ENCODE results near the gene TSPAN3.

The TSPAN3 gene

DNA sequence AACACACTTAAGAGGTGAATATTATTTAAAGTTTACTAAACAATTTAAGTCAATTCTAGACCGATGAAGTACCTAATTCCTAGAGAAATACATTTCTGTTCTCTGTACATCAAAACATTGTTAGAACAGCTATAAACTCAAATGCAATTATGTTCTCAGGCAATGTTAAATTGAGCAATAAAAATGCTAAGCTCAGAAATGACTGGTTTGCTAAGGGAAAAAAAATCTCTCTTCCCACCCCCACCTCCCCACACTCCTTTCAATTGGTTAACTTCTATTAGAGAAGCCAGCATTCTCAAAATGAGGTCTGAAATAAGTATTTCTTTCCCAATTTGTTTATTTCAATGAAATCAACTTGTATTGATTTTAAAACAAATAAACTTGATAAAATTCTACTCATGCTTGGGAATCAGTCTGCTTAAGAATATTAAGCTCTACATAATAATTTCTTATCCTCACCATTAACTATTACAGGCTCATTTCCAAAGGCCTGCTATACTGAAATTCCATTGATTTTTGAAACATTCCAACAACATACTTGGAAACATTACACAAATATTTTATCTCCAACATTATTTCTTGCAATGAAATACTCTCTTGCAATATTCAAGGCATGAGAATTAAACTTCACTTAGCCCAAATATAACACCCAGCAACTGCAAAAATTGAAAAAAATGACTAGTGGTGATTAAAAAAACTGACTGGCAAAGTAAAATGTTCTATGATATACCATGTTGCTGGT, 22.6 kb downstream of the TSPAN3 start:
- DNase-seq: no peak
- H3K4ac ChIP-seq (ENCODE audit: low read depth, low read length): no peak overlapping the region
- H2BK5ac ChIP-seq (ENCODE audit: low read length): no peak overlapping the region
- H2BK120ac ChIP-seq (ENCODE audit: low read depth, low read length): no peak overlapping the region
- no peak overlapping the region for H3K56ac ChIP-seq (ENCODE audit: low read length)
- H4K5ac ChIP-seq (ENCODE audit: low read length): no peak overlapping the region
- H3K23ac ChIP-seq (ENCODE audit: low read length): no peak overlapping the region
- H3K9ac ChIP-seq (ENCODE audit: low read length): no peak overlapping the region
- no peak overlapping the region for H4K8ac ChIP-seq (ENCODE audit: low read depth, low read length)
- no peaks in the 10 kb centered on the region for H3K79me2 ChIP-seq (ENCODE audit: control insufficient read depth, insufficient read depth, low read length)
- H3K36me3 ChIP-seq (ENCODE audit: control insufficient read depth, insufficient read depth, low read length): peaks cover 8% of the 10 kb centered on the region
- H3K4me3 ChIP-seq (ENCODE audit: low read length): no peak overlapping the region
- H3K18ac ChIP-seq (ENCODE audit: low read length): no peak overlapping the region
- H2AK5ac ChIP-seq (ENCODE audit: low read length): no peak overlapping the region
- no peak overlapping the region for H3K27ac ChIP-seq (ENCODE audit: low read depth, low read length)
- no peaks in the 10 kb centered on the region for H3K27me3 ChIP-seq (ENCODE audit: insufficient read depth, low read length, poor library complexity)
- H3K4me2 ChIP-seq (ENCODE audit: low read length): no peak overlapping the region
- H2BK15ac ChIP-seq (replicated peaks; ENCODE audit: low read depth): no peak overlapping the region
- WGBS (ENCODE audit: extremely low coverage, insufficient coverage, low lambda C conversion rate): no CpG with 5 or more reads among the region's 1 CpG
- H3K4me1 ChIP-seq (ENCODE audit: control insufficient read depth, low read depth, low read length): no peaks in the 10 kb centered on the region
- no peaks in the 10 kb centered on the region for H3K79me1 ChIP-seq (ENCODE audit: low read length)

GRCh38 chr15:77046704-77047412, 24.1 kb downstream of the TSPAN3 start:
- no peaks in the 10 kb centered on the region for H3K4me1 ChIP-seq (ENCODE audit: control insufficient read depth, low read depth, low read length)

GRCh38 chr15:77045985-77046384, 24.9 kb downstream of the TSPAN3 start:
- H3K36me3 ChIP-seq (ENCODE audit: control insufficient read depth, insufficient read depth, low read length): peaks cover 6% of the 10 kb centered on the region
- H3K9ac ChIP-seq (ENCODE audit: low read length): no peak overlapping the region
- H3K79me1 ChIP-seq (ENCODE audit: low read length): no peaks in the 10 kb centered on the region
- no peaks in the 10 kb centered on the region for H3K79me2 ChIP-seq (ENCODE audit: control insufficient read depth, insufficient read depth, low read length)
- no peak overlapping the region for H3K23ac ChIP-seq (ENCODE audit: low read length)
- no peak for DNase-seq
- no peak overlapping the region for H3K4me3 ChIP-seq (ENCODE audit: low read length)
- WGBS (ENCODE audit: extremely low coverage, insufficient coverage, low lambda C conversion rate): no CpG with 5 or more reads among the region's 1 CpG
- no peak overlapping the region for H3K56ac ChIP-seq (ENCODE audit: low read length)
- no peak overlapping the region for H4K8ac ChIP-seq (ENCODE audit: low read depth, low read length)
- no peak overlapping the region for H3K4me2 ChIP-seq (ENCODE audit: low read length)
- H3K4me1 ChIP-seq (ENCODE audit: control insufficient read depth, low read depth, low read length): no peaks in the 10 kb centered on the region
- no peak overlapping the region for H3K18ac ChIP-seq (ENCODE audit: low read length)
- no peak overlapping the region for H2BK120ac ChIP-seq (ENCODE audit: low read depth, low read length)
- H3K27ac ChIP-seq (ENCODE audit: low read depth, low read length): no peak overlapping the region
- H3K4ac ChIP-seq (ENCODE audit: low read depth, low read length): no peak overlapping the region
- no peak overlapping the region for H2BK5ac ChIP-seq (ENCODE audit: low read length)
- H4K5ac ChIP-seq (ENCODE audit: low read length): no peak overlapping the region
- no peak overlapping the region for H2AK5ac ChIP-seq (ENCODE audit: low read length)
- H3K27me3 ChIP-seq (ENCODE audit: insufficient read depth, low read length, poor library complexity): no peaks in the 10 kb centered on the region
- H2BK15ac ChIP-seq (replicated peaks; ENCODE audit: low read depth): no peak overlapping the region

More at GRCh38 chr15:77046704-77047412, 24.1 kb downstream of the TSPAN3 start:
- no peak overlapping the region for H2BK120ac ChIP-seq (ENCODE audit: low read depth, low read length)
- no peak overlapping the region for H3K23ac ChIP-seq (ENCODE audit: low read length)
- no peak overlapping the region for H3K4ac ChIP-seq (ENCODE audit: low read depth, low read length)
- no peaks in the 10 kb centered on the region for H3K27me3 ChIP-seq (ENCODE audit: insufficient read depth, low read length, poor library complexity)
- no peaks in the 10 kb centered on the region for H3K79me2 ChIP-seq (ENCODE audit: control insufficient read depth, insufficient read depth, low read length)
- no peak overlapping the region for H3K4me2 ChIP-seq (ENCODE audit: low read length)
- H3K56ac ChIP-seq (ENCODE audit: low read length): no peak overlapping the region
- peaks cover 6% of the 10 kb centered on the region for H3K36me3 ChIP-seq (ENCODE audit: control insufficient read depth, insufficient read depth, low read length)
- no peak overlapping the region for H3K18ac ChIP-seq (ENCODE audit: low read length)
- H4K5ac ChIP-seq (ENCODE audit: low read length): no peak overlapping the region
- no CpG with 5 or more reads among the region's 7 CpGs for WGBS (ENCODE audit: extremely low coverage, insufficient coverage, low lambda C conversion rate)
- no peak overlapping the region for H2AK5ac ChIP-seq (ENCODE audit: low read length)
- no peak for DNase-seq
- no peaks in the 10 kb centered on the region for H3K79me1 ChIP-seq (ENCODE audit: low read length)
- H2BK15ac ChIP-seq (replicated peaks; ENCODE audit: low read depth): no peak overlapping the region
- no peak overlapping the region for H4K8ac ChIP-seq (ENCODE audit: low read depth, low read length)
- no peak overlapping the region for H3K4me3 ChIP-seq (ENCODE audit: low read length)
- H3K9ac ChIP-seq (ENCODE audit: low read length): no peak overlapping the region
- no peak overlapping the region for H3K27ac ChIP-seq (ENCODE audit: low read depth, low read length)
- no peak overlapping the region for H2BK5ac ChIP-seq (ENCODE audit: low read length)

- Histone ChIP-seq H3K4me3 (ENCODE audit: low read length) (no peak overlapping the region), H2AK5ac (ENCODE audit: low read length) (no peak overlapping the region), H3K9ac (ENCODE audit: low read length) (no peak overlapping the region), H3K18ac (ENCODE audit: low read length) (no peak overlapping the region), H2BK15ac (replicated peaks; ENCODE audit: low read depth) (no peak overlapping the region), H2BK5ac (ENCODE audit: low read length) (no peak overlapping the region), H3K79me2 (ENCODE audit: control insufficient read depth, insufficient read depth, low read length) (no peaks in the 10 kb centered on the region), H3K36me3 (ENCODE audit: control insufficient read depth, insufficient read depth, low read length) (peaks cover 6% of the 10 kb centered on the region), H3K56ac (ENCODE audit: low read length) (no peak overlapping the region), H2BK120ac (ENCODE audit: low read depth, low read length) (no peak overlapping the region), H3K23ac (ENCODE audit: low read length) (no peak overlapping the region), H3K4ac (ENCODE audit: low read depth, low read length) (no peak overlapping the region), H3K27ac (ENCODE audit: low read depth, low read length) (no peak overlapping the region), H4K8ac (ENCODE audit: low read depth, low read length) (no peak overlapping the region), H3K4me1 (ENCODE audit: control insufficient read depth, low read depth, low read length) (no peaks in the 10 kb centered on the region), H3K79me1 (ENCODE audit: low read length) (no peaks in the 10 kb centered on the region), H3K4me2 (ENCODE audit: low read length) (no peak overlapping the region), H3K27me3 (ENCODE audit: insufficient read depth, low read length, poor library complexity) (no peaks in the 10 kb centered on the region), H4K5ac (ENCODE audit: low read length) (no peak overlapping the region)
- DNase-seq: no peak
- no CpG with 5 or more reads among the region's 7 CpGs for WGBS (ENCODE audit: extremely low coverage, insufficient coverage, low lambda C conversion rate)
Observed at GRCh38 chr15:77044228-77045042, 26.5 kb downstream of the TSPAN3 start.

DNA sequence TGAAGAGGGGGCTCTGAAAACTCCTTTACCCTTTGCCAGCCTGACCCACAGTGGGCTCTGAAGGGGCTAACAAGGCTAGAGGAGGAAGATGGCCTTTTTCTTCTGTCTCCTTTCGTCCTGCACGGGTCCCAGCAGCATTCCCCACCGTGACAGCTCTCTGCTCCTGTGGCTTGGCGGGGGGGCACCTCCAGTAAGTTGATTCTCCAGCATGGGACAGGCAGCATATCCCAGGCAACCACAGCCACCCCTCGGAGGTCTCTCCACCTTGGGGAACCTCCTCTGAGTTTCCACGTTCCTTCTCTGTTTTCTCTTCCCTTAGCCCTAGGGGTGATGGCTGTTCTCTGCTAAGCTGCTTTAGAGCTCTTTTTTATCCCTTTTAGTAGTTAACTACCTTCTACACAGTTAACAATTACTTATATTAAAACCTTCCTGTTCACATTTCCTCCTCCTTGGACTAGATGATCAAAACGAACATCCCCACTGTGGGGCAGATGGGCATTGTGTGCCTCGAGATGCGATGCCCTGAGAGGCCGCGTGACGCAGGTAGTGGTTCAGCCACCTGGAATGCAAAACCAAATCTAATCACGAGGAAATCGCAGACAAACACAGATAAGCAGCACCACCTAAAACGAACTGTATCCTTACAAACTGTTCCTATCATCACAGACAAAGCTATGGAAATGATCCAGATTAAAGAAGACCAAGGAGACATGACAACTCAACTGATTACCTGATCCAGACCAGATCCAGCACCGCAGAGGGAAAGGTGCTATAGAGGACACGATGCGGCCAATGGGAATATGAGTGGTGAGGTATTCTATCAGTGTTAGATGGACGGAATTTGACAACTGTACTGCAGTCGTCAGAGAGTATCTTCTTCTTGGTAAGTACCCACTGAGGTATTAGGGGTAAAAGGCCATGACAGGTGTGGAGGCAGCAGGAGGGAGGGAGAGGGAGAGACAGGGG, 27.7 kb downstream of the TSPAN3 start:
- H3K36me3 ChIP-seq (ENCODE audit: control insufficient read depth, insufficient read depth, low read length): peaks cover 6% of the 10 kb centered on the region

More for the DNA sequence above, 27.7 kb downstream of the TSPAN3 start:
- H2BK5ac ChIP-seq (ENCODE audit: low read length): no peak overlapping the region
- H2BK120ac ChIP-seq (ENCODE audit: low read depth, low read length): no peak overlapping the region
- DNase-seq: no peak
- no peaks in the 10 kb centered on the region for H3K27me3 ChIP-seq (ENCODE audit: insufficient read depth, low read length, poor library complexity)
- no peak overlapping the region for H4K8ac ChIP-seq (ENCODE audit: low read depth, low read length)
- H4K5ac ChIP-seq (ENCODE audit: low read length): no peak overlapping the region
- no CpG with 5 or more reads among the region's 20 CpGs for WGBS (ENCODE audit: extremely low coverage, insufficient coverage, low lambda C conversion rate)
- no peak overlapping the region for H3K18ac ChIP-seq (ENCODE audit: low read length)
- H3K56ac ChIP-seq (ENCODE audit: low read length): no peak overlapping the region
- H2AK5ac ChIP-seq (ENCODE audit: low read length): no peak overlapping the region
- no peak overlapping the region for H3K4me2 ChIP-seq (ENCODE audit: low read length)
- no peak overlapping the region for H2BK15ac ChIP-seq (replicated peaks; ENCODE audit: low read depth)
- H3K4me3 ChIP-seq (ENCODE audit: low read length): no peak overlapping the region
- H3K4me1 ChIP-seq (ENCODE audit: control insufficient read depth, low read depth, low read length): no peaks in the 10 kb centered on the region
- no peaks in the 10 kb centered on the region for H3K79me1 ChIP-seq (ENCODE audit: low read length)
- H3K4ac ChIP-seq (ENCODE audit: low read depth, low read length): no peak overlapping the region
- H3K23ac ChIP-seq (ENCODE audit: low read length): no peak overlapping the region
- H3K27ac ChIP-seq (ENCODE audit: low read depth, low read length): no peak overlapping the region
- H3K79me2 ChIP-seq (ENCODE audit: control insufficient read depth, insufficient read depth, low read length): no peaks in the 10 kb centered on the region
- no peak overlapping the region for H3K9ac ChIP-seq (ENCODE audit: low read length)

Measured in mesendoderm (in vitro differentiated cells).